K562 (cell line): ENCODE measurements around the gene NBR1. TPM values are rescaled to one million over a fixed set of nuclear protein-coding genes. Genes with fewer than 3 reads are reported as not detected.
A peak's percentile ranks its signal among the peaks of the same experiment; 100 is the strongest.

Source experiments
- CBFA2T3 ChIP-seq: fragments of 450-650 bp; IDR thresholded peaks from 2 replicates; pipeline ENCODE4 v1.6.1; 2017
- CEBPB ChIP-seq: fragments of 450-650 bp; IDR thresholded peaks from 2 replicates; pipeline ENCODE4 v1.6.1; 2016; ENCODE audit warnings: missing genetic modification characterization, missing compliant biosample characterization
- CEBPG ChIP-seq, 3 experiments: fragments of 200-800 bp in 1 of 3; sonication (Bioruptor generic) in 1 of 3; sonication (generic) in 1 of 3; formaldehyde crosslinking in 1 of 3; IDR thresholded peaks in 2 of 3; conservative IDR thresholded peaks in 1 of 3; 2 replicates each; pipeline versions ENCODE4 v1.6.1 to v1.8.0; 2016 to 2022; ENCODE audit warnings: missing compliant biosample characterization in 2 of 3, missing genetic modification characterization in 2 of 3, mild to moderate bottlenecking in 1 of 3, missing genetic modification reagents in 1 of 3
- E2F3 ChIP-seq: fragments of 250-450 bp; sonication (Bioruptor Pico); IDR thresholded peaks from 2 replicates; pipeline ENCODE4 v1.4.0; 2020; ENCODE audit warnings: mild to moderate bottlenecking
- FOXM1 ChIP-seq, 2 experiments: fragments of 450-650 bp in 1 of 2; sonication (generic) in 1 of 2; formaldehyde crosslinking in 1 of 2; IDR thresholded peaks; 2 replicates each; pipeline versions ENCODE4 v1.6.1 to v1.9.0; 2017 to 2022; ENCODE audit warnings: low read depth in 2 of 2, mild to moderate bottlenecking in 2 of 2, missing genetic modification reagents in 1 of 2, moderate library complexity in 1 of 2
- HNRNPLL ChIP-seq: fragments of 200-400 bp; formaldehyde crosslinking; IDR thresholded peaks from 2 replicates; pipeline ENCODE4 v1.6.1; 2017; ENCODE audit warnings: low read length, low read depth, mild to moderate bottlenecking; ENCODE audit not compliant: poor library complexity, severe bottlenecking
- MXI1 ChIP-seq: IDR thresholded peaks from 2 replicates; pipeline ENCODE4 v1.6.1; 2011; ENCODE audit warnings: low read depth, mild to moderate bottlenecking, improper control_type of control experiment, low read length
- MYBL2 ChIP-seq, 2 experiments: fragments of 450-650 bp in 1 of 2; sonication (generic) in 1 of 2; formaldehyde crosslinking in 1 of 2; IDR thresholded peaks; 2 replicates each; pipeline versions ENCODE4 v1.6.1 to v1.8.1; 2017 to 2022; ENCODE audit warnings: borderline replicate concordance in 1 of 2, inconsistent platforms in 1 of 2, low read depth in 1 of 2, mild to moderate bottlenecking in 1 of 2, missing genetic modification reagents in 1 of 2, moderate library complexity in 1 of 2
- RFX1 ChIP-seq: fragments of 450-650 bp; IDR thresholded peaks from 2 replicates; pipeline ENCODE4 v1.6.1; 2016; ENCODE audit warnings: mild to moderate bottlenecking, moderate library complexity
- SAFB ChIP-seq: fragments of 200-400 bp; formaldehyde crosslinking; IDR thresholded peaks from 2 replicates; pipeline ENCODE4 v1.6.1; 2017; ENCODE audit warnings: low read depth, low read length, borderline replicate concordance
- SMARCC2 ChIP-seq: fragments of 450-650 bp; IDR thresholded peaks from 2 replicates; pipeline ENCODE4 v1.6.1; 2017; ENCODE audit warnings: antibody characterized with exemption, moderate library complexity, mild to moderate bottlenecking, low read depth
- SUPT5H ChIP-seq: fragments of 450-650 bp; IDR thresholded peaks from 2 replicates; pipeline ENCODE4 v1.6.1; 2016
- TAF7 ChIP-seq: fragments of 450-650 bp; IDR thresholded peaks from 2 replicates; pipeline ENCODE4 v1.6.1; 2016; ENCODE audit warnings: missing genetic modification characterization, missing compliant biosample characterization
- ZKSCAN8 ChIP-seq: fragments of 200-800 bp; sonication (Bioruptor generic); IDR thresholded peaks from 2 replicates; pipeline ENCODE4 v1.6.1; 2016; ENCODE audit warnings: missing genetic modification characterization, missing compliant biosample characterization
- ZNF134 ChIP-seq: fragments of 250-450 bp; sonication (Bioruptor Pico); conservative IDR thresholded peaks from 2 replicates; pipeline ENCODE4 v1.4.0; 2020
- ZNF766 ChIP-seq: fragments of 200-800 bp; sonication (Bioruptor generic); conservative IDR thresholded peaks from 2 replicates; pipeline ENCODE4 v1.6.1; 2016; ENCODE audit warnings: missing genetic modification characterization, missing compliant biosample characterization
- polyA plus RNA-seq, 8 experiments: library from polyadenylated mRNA; depleted of rRNA in 4 of 8; stranded (reverse) in 5 of 8; unstranded in 3 of 8; fragments of >200 nt; fragmentation: Nextera tagmentation in 2 of 8; fragmentation: Illumina TruSeq in 1 of 8; extraction: Ambion mirVana in 2 of 8; extraction: Trizol in 1 of 8; gene quantifications; 2 replicates each; pipeline versions ENCODE4 v1.2.1 to v1.2.3, GENCODE V29; 2011 to 2014; ENCODE audit warnings: inconsistent platforms in 1 of 8, missing spikeins in 1 of 8
- total RNA-seq, 7 experiments: library from RNA; depleted of rRNA in 6 of 7; stranded (reverse); fragments of >200 nt in 6 of 7; fragmentation: Illumina TruSeq in 2 of 7; extraction: Trizol in 2 of 7; gene quantifications; 2 replicates each; pipeline versions ENCODE4 v1.2.1 to v1.2.3, GENCODE V29; 2011 to 2021; ENCODE audit warnings: low replicate concordance in 1 of 7
- TF ChIP-seq, protein P1 (sequence below): fragments of 250-450 bp; sonication (Bioruptor Pico); IDR thresholded peaks from 2 replicates; pipeline ENCODE4 v1.6.1; 2021; ENCODE audit warnings: mild to moderate bottlenecking
- TF ChIP-seq, protein P2 (sequence below): sonication (generic); formaldehyde crosslinking; IDR thresholded peaks from 2 replicates; pipeline ENCODE4 v1.4.0; 2020; ENCODE audit warnings: mild to moderate bottlenecking, missing genetic modification reagents
- TF ChIP-seq, protein P3 (sequence below): sonication (generic); formaldehyde crosslinking; IDR thresholded peaks from 2 replicates; pipeline ENCODE4 v1.9.0; 2022; ENCODE audit warnings: mild to moderate bottlenecking, missing genetic modification reagents

NBR1 gene
- total and polyA plus RNA-seq, 9 of the 15 experiments (the other 6 are each of a cell fraction or from before 2014, with no cell fraction given): 4.2 to 70.1 (median 39.9) TPM

DNA sequence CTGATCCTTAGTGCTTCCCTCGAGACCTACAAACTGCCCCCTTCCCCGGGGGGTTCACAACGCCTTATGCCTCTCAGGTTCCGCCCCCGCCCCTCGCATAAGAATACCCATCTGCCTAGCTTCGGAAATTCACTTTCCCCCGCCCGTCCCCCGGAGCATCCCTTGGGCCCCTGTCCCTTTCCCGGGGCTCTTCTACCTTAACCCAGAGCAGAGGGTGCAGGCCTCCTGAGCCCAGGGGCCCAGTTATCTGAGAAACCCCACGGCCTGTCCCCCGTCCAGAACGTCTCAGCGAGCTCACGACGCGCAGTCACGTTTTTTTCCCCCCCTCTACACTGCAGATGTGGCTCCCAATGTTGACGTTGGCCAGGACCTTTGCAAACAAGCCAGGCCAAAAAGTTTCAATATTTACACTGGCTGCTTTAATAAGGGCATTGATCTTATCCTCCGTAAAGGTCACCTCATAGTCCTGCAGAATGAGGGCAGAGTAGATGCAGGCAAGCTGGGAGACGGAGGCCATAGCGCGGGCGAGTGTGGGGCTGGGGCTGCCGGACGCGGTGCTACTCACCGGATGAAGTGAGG lies 1.4 kb upstream of the NBR1 start (continued):
- TF ChIP-seq, protein P1, sequence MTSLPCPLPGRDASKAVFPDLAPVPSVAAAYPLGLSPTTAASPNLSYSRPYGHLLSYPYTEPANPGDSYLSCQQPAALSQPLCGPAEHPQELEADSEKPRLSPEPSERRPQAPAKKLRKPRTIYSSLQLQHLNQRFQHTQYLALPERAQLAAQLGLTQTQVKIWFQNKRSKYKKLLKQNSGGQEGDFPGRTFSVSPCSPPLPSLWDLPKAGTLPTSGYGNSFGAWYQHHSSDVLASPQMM (CRISPR knock-in tag): no peak
- no peak for TF ChIP-seq MYBL2 (IDR thresholded peaks at IDR 0.05; ENCODE audit: low read depth)
- TF ChIP-seq MYBL2 (CRISPR knock-in tag; IDR thresholded peaks at IDR 0.05; ENCODE audit: borderline replicate concordance): no peak
- no peak for TF ChIP-seq SAFB
- TF ChIP-seq SMARCC2: no peak
- TF ChIP-seq CEBPG (CRISPR knock-in tag; IDR thresholded peaks at IDR 0.05): no peak
- no peak for TF ChIP-seq CEBPG (tag; conservative IDR thresholded peaks at IDR 0.05 in 1 of 2, IDR thresholded peaks at IDR 0.05 in 1 of 2)
- TF ChIP-seq, protein P2, sequence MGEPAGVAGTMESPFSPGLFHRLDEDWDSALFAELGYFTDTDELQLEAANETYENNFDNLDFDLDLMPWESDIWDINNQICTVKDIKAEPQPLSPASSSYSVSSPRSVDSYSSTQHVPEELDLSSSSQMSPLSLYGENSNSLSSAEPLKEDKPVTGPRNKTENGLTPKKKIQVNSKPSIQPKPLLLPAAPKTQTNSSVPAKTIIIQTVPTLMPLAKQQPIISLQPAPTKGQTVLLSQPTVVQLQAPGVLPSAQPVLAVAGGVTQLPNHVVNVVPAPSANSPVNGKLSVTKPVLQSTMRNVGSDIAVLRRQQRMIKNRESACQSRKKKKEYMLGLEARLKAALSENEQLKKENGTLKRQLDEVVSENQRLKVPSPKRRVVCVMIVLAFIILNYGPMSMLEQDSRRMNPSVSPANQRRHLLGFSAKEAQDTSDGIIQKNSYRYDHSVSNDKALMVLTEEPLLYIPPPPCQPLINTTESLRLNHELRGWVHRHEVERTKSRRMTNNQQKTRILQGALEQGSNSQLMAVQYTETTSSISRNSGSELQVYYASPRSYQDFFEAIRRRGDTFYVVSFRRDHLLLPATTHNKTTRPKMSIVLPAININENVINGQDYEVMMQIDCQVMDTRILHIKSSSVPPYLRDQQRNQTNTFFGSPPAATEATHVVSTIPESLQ (CRISPR knock-in tag): no peak
- TF ChIP-seq MXI1: no peak
- TF ChIP-seq ZKSCAN8 (CRISPR knock-in tag): no peak
- TF ChIP-seq TAF7: no peak
- no peak for TF ChIP-seq ZNF134 (CRISPR knock-in tag)
- no peak for TF ChIP-seq RFX1
- no peak for TF ChIP-seq FOXM1 (IDR thresholded peaks at IDR 0.05; ENCODE audit: low read depth)
- TF ChIP-seq FOXM1 (CRISPR knock-in tag; IDR thresholded peaks at IDR 0.05; ENCODE audit: low read depth): no peak
- TF ChIP-seq SUPT5H: no peak
- no peak for TF ChIP-seq ZNF766 (CRISPR knock-in tag)
- TF ChIP-seq, protein P3, sequence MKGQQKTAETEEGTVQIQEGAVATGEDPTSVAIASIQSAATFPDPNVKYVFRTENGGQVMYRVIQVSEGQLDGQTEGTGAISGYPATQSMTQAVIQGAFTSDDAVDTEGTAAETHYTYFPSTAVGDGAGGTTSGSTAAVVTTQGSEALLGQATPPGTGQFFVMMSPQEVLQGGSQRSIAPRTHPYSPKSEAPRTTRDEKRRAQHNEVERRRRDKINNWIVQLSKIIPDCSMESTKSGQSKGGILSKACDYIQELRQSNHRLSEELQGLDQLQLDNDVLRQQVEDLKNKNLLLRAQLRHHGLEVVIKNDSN (CRISPR knock-in tag): 0 out of 2 replicates have a peak, but pooled peaks have one; percentile 18
- no peak for TF ChIP-seq CBFA2T3
- no peak for TF ChIP-seq CEBPB (tag)
- no peak for TF ChIP-seq HNRNPLL
- no peak for TF ChIP-seq E2F3 (CRISPR knock-in tag)
